HEK293 (cell line): Measurements from ENCODE around the gene SMIM36.

Experiments
- ZNF2 ChIP-seq: fragments of 450-650 bp; formaldehyde crosslinking; IDR thresholded peaks from 2 replicates; pipeline ENCODE4 v1.5.1; 2016; ENCODE audit warnings: missing biosample characterization, missing genetic modification characterization
- ZNF274 ChIP-seq, 2 experiments: fragments of 200-500 bp in 1 of 2; fragments of 450-650 bp in 1 of 2; sonication (Bioruptor generic) in 1 of 2; formaldehyde crosslinking in 1 of 2; IDR thresholded peaks; 2 replicates each; pipeline versions ENCODE4 v1.5.1 to v1.6.1; 2014 to 2016; ENCODE audit warnings: borderline replicate concordance in 1 of 2, inconsistent platforms in 1 of 2, low read length in 1 of 2, missing biosample characterization in 1 of 2, missing genetic modification characterization in 1 of 2
- ZNF549 ChIP-seq: fragments of 450-650 bp; IDR thresholded peaks from 2 replicates; pipeline ENCODE4 v1.5.1; 2018; ENCODE audit warnings: missing biosample characterization, missing genetic modification characterization, mild to moderate bottlenecking, inconsistent platforms, moderate library complexity

DNA sequence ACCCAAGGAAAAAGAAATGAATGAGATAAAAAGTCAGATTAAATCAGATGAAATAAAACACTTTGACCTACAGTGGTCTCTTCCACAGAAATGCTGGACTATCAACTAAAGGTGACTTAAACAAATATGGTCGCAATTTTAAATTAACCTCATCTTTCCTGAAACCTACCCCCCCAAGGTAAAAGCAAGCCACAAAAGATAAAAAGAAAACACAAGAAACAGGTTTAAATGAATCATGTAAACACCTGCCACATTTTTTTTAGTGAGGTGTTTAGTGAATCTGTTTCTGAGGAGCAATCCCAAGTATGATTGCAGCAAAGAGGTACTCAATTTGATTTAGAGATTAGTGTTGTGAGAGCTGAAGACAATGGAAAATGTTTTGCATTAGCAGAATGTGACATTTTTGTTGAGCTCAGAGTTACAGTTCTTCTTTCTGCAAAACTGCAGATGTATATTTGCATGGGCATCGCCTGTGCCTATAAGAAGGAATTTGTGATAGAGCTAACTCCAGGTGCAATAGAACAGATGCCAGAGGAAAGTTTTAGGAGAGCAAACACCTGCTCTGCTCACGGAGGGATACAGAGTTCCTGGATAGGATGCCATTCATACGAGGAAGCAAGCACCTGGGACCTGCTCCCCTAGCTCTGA lies 86.2 kb downstream of the SMIM36 start:
- TF ChIP-seq ZNF549 (tag by site-specific recombination): no peak
- no peak for TF ChIP-seq ZNF2 (tag by site-specific recombination)
- no peak for TF ChIP-seq ZNF274 (IDR thresholded peaks at IDR 0.05; ENCODE audit: low read length)
- no peak for TF ChIP-seq ZNF274 (tag by site-specific recombination; IDR thresholded peaks at IDR 0.05; ENCODE audit: borderline replicate concordance)
